Activated T-cell treated with anti-CD3 and anti-CD28 coated beads, Interleukin-2, amount 50 U/mL, for 1 hour (primary cell): ENCODE results near the gene VOPP1.
"Not testable (repeated sequence)": the region's sequence is repeated elsewhere in the genome, so short reads cannot be mapped to it uniquely, and the experiment has no call there.

ENCODE experiments used
- DNase-seq: peaks from one replicate; pipeline ENCODE4 v3.0.0-alpha.2; 2020

The VOPP1 gene

DNA sequence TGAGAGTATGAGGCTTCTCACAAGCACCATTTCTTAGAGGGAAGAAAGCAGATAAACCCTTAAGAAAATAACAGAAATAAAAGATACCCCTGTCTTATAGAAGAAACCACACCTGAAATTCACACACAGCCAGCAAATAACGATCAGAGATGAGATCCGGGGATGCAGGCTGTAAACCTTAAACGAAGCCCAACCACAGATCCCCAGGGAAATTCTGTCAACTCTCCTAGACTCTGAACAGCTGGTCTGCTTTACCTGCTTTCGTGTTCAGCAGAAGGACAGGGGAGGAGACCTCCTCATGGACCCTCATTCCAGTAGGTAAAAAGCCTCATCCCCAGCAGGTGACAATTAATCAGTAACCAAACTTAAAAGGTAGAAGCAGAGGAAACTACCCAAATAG, 45.0 kb downstream of the VOPP1 start:
- no peak for DNase-seq

- no peak for DNase-seq
Measured at GRCh38 chr7:55526770-55527169, 45.5 kb downstream of the VOPP1 start.

GRCh38 chr7:55526329-55526728, 46.0 kb downstream of the VOPP1 start:
- DNase-seq: no peak

DNA sequence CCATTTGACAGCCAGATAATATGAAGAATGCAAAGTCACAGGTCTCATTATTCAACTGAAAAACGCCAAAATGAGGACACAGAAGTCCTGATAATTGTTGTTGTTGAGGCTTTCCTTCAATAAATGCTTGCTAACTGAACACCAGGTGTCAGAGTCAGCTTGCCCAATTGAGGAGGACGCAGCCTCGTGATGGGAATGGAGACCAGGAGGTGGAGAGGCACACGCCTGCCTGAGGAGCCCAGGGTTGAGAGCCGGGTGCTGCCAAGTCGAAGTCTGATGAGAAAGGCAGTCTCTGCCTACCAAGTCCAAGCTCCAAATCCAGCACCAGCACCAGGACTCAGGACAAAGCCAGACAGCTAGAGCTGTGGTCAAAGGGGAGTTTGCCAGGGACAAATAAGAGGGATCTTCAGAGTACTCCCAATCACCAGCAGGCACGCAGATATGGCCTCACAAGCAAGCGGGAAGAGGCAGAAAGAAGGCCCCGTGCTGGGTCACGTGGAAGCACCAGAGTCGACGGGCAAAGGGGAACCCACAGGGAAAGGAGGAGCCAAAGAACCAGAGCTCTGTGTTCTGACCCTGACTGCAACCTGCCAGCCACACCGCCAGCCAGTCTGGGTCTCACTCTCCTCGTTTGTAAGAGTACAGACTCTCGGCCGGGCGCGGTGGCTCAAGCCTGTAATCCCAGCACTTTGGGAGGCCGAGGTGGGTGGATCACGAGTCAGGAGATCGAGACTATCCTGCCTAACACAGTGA, 47.6 kb downstream of the VOPP1 start:
- DNase-seq: no peak

GRCh38 chr7:55523366-55523765, 48.9 kb downstream of the VOPP1 start:
- DNase-seq: no peak

- no peak for DNase-seq
Measured at GRCh38 chr7:55521917-55522902, 50.1 kb downstream of the VOPP1 start.

- no peak for DNase-seq
Measured at GRCh38 chr7:55521512-55521911, 50.8 kb downstream of the VOPP1 start.

DNA sequence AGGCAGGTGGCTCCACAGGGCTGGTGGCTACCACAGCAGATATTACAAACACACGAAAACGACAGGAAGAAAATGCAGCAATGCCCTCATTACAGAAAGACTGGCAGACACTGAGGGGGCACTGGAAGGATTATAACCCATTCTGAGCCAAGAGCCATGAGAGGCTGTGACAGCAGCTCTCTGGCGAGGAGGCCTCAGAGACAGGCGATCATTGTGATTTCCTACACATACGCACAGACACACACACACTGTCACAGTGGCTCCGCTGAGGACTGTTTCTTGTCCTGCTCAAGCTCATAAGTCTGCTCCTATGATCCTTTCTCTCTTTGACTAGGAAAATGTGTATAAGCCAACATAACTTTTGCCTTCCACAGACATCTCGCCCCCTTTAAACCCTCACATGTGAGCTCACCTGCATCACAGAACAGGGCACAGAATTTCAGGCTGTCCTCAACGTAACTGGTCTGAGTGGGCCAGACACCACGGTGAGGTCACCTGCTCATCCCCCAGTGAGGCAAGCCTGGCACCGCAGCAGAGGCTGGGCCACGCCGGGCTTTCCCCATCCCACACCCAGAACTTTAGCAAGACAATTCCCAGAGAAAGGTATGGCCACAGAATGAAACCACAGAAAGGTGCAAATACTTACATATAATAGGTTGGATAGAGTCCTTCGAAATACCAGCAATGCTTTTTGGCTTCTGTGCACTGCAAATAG, 51.7 kb downstream of the VOPP1 start:
- no peak for DNase-seq

- DNase-seq: no peak
Measured at GRCh38 chr7:55518836-55519235, 53.5 kb downstream of the VOPP1 start.

DNA sequence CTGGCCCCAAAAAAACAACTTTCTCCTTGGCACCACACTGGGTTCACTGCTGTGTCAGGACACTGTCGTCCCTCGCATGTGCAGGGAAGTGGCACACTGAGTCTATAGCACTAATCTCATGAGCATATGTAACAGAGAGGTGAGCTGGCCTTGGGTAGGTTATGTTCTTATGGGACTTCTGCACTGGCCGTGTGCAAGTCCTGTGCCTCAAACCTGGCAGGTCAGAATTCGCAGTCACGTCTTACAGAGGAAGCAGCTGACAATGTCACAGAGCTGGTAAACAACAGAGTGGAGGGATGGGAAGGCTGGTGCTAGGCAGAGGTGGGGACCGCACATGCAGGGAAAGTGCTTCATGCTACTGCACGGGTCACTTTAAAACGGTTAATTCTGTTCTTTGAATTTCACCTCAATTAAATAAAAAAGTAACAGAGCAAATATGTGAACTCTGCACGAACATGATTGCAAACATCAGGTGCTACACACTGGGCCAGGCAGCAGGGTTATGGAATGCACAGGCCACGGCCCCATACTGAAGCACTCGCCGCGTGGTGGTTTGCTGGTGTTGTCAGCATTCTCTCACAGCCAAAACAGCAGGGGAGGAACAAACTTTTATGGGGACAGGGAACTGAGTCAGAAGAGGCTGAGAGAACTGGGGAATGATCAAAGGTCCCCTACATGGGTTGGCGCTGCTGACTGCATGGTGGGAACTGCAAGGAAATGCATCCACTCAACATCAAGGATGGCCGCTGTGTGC, 54.2 kb downstream of the VOPP1 start:
- no peak for DNase-seq

- no peak for DNase-seq
Measured at GRCh38 chr7:55517191-55517633, 55.1 kb downstream of the VOPP1 start.

DNA sequence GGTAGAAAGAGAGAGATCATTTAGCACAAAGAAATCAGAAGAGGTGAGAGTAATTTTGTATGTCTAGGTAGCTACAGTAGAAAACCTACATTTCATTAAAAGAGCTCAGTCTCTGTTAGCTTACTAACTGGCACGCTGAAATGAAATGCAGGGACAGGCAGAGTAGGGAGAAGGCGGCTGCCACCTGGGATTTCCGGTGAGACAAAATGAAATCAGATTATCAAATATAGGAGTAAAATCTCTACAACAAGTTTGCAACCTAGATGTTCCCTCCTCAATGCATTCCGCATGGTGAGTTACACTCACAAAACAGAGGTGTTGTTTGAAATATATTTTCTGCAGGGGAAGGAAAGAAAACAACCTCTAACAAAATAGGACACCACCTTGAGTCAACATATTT, 55.9 kb downstream of the VOPP1 start:
- no peak for DNase-seq

- DNase-seq: no peak
Measured at GRCh38 chr7:55515569-55516279, 56.6 kb downstream of the VOPP1 start.

GRCh38 chr7:55514546-55515265, 57.6 kb downstream of the VOPP1 start:
- no peak for DNase-seq

- no peak for DNase-seq
Measured at GRCh38 chr7:55513868-55514267, 58.4 kb downstream of the VOPP1 start.

GRCh38 chr7:55512635-55513191, 59.6 kb downstream of the VOPP1 start:
- DNase-seq: no peak

GRCh38 chr7:55510621-55511020, 61.7 kb downstream of the VOPP1 start:
- no peak for DNase-seq

GRCh38 chr7:55510206-55510605, 62.1 kb downstream of the VOPP1 start:
- DNase-seq: not testable (repeated sequence)

- no peak for DNase-seq
Measured at GRCh38 chr7:55509322-55509721, 63.0 kb downstream of the VOPP1 start.

DNA sequence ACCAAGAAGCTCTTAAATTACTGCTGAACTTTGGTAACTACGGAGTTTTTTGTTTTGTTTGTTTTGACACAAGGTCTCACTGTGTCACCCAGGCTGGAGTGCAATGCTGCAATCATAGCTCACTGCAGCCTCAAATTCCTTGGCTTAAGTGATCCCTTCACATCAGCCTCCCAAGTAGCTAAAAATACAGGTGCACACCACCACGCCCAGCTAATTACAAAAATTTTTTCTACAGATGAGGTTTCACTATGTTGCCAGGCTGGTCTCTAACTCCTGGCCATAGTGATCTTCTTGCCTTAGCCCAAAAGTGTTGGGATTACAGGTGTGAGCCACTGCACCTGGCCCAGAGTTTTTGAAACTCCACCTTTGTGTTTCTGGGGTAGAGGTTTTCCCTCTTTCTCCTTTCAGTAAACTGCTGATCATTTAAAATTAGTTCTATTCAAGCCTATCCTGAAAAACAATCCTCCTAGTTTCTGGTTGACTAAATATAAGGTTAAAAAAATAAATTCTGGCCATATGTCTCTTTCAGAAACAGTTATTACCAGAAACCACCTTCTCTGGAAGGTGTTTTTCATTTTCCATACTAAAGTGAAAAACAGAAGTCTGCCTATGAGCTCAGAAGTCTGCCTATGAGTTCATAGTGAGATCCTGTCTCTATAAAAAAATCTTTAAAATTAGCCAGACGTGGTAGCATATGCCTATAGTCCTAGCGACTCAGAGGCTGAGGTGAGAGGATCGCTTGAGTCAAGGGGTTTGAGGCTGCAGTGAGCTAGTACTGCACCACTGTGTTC, 63.9 kb downstream of the VOPP1 start:
- DNase-seq: no peak
